ENCODE results near the gene TBC1D22A.
"Not testable (repeated sequence)": the region's sequence is repeated elsewhere in the genome, so short reads cannot be mapped to it uniquely, and the experiment has no call there.

The TBC1D22A gene

DNA sequence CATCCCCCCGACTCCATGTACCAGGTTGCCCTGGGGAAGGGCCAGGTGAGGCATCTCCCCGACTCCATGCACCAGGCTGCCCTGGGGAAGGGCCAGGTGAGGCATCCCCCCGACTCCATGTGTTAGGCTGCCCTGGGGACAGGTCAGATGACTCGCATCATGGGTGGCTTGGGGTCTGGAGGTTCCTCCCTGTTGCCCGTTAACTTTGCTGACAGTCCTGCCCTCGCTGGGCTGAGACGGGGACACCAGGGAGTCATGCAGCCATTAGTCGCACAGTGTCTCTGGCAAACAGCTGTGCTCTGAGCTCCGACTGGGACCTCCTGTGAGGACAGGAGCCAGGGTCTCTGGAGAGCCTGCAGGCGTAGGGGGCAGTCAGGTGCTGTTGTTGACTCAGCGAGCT, 336.1 kb downstream of the TBC1D22A start:
- no peak for DNase-seq (ENCODE audit: low read depth, low spot score)

DNA sequence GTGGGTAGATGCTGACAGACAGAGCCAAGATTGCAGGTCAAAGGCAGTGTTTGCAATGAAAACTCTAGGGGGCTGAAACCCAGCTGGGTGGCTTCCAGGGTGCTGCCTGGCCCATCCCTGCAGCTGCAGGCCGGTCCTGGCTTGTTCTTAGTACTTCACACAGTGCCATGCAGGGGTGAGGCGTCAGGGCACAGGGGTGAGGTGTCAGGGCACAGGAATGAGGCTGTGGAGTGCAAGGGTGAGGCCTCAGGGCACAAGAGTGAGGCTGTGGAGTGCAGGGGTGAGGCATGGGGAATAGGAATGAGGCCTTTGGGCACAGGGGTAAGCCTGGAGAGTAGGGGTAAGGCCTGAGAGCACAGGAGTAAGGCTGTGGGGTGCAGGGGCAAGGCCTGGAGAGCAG, 337.6 kb downstream of the TBC1D22A start:
- no peak for DNase-seq (ENCODE audit: low read depth, low spot score)

- DNase-seq (ENCODE audit: low read depth, low spot score), result no peak
These were observed 338.3 kb downstream of the TBC1D22A start for GRCh38 chr22:47100646-47101200.

GRCh38 chr22:47101321-47101885, 339.0 kb downstream of the TBC1D22A start:
- no peak for DNase-seq (ENCODE audit: low read depth, low spot score)

GRCh38 chr22:47102081-47102480, 339.6 kb downstream of the TBC1D22A start:
- DNase-seq (ENCODE audit: low read depth, low spot score), result no peak

- DNase-seq (ENCODE audit: low read depth, low spot score), result peak; percentile 90
These were observed 340.2 kb downstream of the TBC1D22A start for GRCh38 chr22:47102648-47103047.

DNA sequence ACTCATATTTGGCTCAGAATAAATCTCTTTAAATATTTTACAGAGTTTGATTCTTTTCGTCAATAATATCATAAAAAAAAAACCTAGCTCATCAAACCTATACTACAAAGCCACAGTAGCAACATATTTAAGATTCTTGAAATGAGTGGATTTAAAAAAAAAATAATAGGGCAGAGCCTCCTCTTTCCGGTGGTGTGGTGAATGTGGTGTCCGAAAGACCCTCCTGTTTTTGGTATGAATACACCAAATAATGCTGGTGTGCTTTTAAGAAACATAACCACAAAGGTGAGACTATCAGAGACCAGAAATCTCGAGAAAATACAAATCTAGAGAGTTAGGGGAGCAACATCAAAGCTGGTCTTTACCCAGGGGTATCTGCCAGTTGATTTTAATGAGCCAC, 342.6 kb downstream of the TBC1D22A start:
- DNase-seq (ENCODE audit: low read depth, low spot score), result no peak

- no peak for DNase-seq (ENCODE audit: low read depth, low spot score)
These were observed 344.4 kb downstream of the TBC1D22A start for GRCh38 chr22:47106806-47107205.

DNA sequence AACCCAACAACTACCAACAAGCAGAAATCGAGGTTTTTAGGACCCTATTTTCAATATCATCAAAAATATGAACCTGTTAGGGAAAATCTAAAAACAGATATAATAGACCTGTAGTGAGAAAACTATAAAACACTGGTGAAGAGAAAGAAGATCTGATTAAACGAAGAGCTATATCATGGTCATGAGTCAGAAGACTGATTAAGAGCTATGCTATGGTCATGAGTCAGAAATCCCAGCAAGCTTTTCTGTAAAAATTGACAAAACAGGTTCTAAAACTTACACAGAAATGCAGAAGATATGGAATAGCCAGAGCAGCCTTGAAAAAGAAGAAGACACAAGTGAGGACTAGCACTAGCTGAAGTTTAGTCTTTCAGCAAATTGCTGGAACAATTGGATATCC, 345.0 kb downstream of the TBC1D22A start:
- no peak for DNase-seq (ENCODE audit: low read depth, low spot score)

DNA sequence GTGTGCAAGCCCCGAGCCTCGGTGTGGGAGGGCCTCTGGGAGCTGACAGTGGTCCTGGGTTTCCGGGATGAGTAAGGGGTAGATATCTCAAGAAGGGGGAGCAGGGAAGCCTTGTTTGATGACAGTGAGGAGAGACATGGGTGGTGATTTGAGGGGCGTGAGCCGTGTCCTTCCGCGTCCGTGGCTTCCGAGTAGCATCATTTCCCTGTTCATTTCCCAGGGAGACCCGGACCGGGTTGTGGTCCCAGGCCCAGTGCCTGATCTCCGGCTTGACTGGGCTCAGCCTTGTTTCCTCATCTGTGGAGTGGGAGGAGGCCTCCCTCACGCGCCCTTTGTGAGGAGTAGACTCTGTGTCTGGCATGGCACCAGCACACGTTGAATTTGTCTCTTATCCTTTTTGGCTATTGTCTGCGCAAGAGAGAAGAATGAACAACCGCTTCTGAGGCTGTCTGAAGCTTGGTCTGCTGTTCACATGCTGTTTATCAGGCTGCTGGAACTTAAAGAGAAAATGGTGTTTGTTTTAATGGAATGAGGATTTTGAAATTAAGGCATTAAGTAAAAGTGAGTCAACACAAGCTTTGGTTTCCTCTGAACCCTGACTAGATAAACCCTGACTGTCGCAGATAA, 348.5 kb downstream of the TBC1D22A start:
- no peak for DNase-seq (ENCODE audit: low read depth, low spot score)

DNA sequence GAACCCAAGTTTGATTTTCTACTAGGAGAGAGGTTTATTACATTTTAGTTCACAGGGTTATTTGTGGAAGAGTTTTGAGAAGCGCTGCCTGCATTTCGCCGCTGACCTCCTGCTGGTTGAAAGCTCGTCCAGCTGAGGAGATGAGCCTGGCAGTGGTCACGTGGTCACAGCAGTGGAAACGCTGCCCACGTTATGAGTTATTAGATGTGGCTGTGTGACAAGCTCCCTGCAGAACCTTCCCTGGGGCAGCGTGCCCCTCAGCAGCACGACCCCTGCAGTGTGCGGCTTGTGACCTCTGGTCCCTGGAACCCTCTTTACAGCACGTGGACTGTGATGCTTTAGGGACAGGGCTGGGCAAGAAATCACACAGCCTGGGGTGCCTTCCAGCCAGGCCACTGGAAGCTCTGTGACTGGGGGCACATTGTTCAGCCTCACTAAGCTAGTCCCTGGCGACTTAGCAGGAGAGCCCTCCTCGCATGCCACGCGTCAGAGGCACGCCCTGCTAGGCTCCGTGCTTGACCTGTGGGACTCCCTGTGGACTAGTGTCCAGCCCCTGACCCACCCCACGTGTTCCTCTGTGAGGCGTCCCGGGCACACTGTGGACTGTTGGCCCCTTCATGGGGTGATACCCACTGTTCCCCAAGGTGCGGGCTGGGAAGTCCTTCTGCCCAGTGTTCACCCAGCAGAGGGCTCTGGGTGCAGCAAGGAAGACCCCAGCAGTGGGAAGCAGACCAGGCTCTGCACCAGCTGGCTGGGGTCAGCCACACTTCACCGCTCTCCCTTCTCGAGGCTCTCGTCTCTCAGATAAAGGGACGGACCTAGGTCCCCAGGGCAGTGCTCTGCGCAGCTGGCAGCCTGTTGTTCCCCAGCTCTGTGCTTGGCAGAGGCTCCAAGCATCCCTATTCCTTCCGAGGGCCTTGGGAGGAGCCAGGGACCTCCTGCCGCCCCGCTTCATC, 349.5 kb downstream of the TBC1D22A start:
- no peak for DNase-seq (ENCODE audit: low read depth, low spot score)

GRCh38 chr22:47112582-47112965, 350.1 kb downstream of the TBC1D22A start:
- no peak for DNase-seq (ENCODE audit: low read depth, low spot score)

DNA sequence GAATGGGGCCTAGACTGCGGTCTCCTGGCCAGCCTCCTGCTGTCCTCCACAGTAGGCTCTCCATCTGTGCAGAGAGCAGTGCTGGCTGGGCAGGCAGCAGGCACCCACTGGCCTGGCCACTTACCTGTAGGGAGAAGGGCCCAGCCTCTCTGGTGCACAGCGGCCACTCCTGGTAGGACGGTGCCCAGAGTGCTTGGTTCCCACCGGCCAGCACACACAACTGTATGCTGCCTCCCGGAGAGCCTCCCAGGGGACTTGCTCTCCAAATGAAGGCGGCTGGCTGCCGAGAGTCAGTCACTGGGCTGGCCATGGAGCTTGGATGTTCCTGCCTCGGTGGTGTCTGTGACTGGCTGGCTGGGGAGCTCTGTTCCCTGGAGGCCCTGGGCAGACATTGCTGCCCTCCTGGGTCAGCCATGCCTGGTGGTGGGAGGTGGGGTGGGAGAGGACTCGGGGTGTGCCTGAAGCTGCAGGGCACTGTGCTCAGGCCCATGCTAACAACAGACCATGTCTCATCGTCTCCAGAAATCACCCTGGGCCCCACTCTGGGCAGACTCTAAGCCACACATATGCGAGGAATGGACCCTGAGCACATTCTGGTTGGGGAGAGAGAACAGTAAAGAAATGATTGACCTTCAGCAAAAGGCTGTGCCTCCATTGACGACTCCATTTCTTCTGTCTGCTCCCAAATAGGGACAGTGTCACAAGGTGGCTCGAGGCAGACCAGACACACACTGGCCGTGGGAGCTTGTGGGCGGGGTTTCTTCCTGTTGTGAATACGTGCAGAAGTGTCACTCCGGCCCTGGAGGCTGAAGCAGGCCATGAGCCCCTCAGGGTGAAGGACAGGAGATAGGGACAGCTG, 350.8 kb downstream of the TBC1D22A start:
- no peak for DNase-seq (ENCODE audit: low read depth, low spot score)

- DNase-seq (ENCODE audit: low read depth, low spot score), result no peak
These were observed 351.5 kb downstream of the TBC1D22A start for GRCh38 chr22:47113853-47114415.

- no peak for DNase-seq (ENCODE audit: low read depth, low spot score)
These were observed 352.5 kb downstream of the TBC1D22A start for GRCh38 chr22:47114813-47115517.

DNA sequence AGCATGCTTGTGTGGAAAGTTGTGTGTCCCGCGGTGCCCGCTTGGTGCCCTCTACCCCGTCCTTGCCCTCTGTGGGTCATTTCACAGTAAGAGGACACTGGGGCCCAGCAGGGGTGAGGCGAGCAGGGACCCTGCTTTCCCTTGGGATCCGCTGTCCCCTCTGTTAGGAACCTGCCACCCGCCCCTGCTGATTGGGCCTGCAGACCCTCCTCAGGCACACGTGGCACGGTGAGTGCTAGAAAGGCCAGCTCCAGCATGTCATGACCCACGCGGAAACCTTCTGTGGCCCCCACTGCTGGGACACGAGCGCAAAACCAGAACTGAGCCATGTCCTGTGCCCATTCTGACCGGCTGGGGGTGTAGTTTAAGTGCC, 353.1 kb downstream of the TBC1D22A start:
- DNase-seq (ENCODE audit: low read depth, low spot score), result no peak

DNA sequence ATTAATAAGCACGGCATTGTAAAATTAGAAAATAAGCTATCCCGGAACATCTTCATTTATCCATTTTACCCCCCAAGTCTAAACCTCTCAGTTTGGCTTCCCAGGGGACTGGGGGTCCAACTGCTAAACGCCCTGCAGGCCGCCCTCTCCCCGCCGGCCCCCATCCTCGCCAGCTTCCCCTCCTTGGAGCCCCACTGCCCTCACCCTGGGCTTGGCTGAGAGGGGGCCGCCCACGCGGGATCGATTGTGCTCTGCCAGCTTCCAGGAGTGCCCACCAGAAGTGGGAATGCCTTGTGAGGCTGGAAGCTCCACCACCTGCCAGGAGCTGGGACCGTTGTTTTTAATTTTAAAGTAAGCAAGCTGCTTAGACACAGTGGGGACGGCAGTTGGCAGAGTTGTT, 353.5 kb downstream of the TBC1D22A start:
- DNase-seq (ENCODE audit: low read depth, low spot score), result no peak

GRCh38 chr22:47116426-47117341, 354.2 kb downstream of the TBC1D22A start:
- DNase-seq (ENCODE audit: low read depth, low spot score), result no peak

- DNase-seq (ENCODE audit: low read depth, low spot score), result not testable (repeated sequence)
These were observed 355.0 kb downstream of the TBC1D22A start for GRCh38 chr22:47117442-47117841.
